Cardiac fibroblast (primary cell): ENCODE data around the gene MBD3L2B.
"Not testable (repeated sequence)": the region's sequence is repeated elsewhere in the genome, so short reads cannot be mapped to it uniquely, and the experiment has no call there.

Source experiments
- DNase-seq, 2 donors: peaks; one replicate each; pipeline versions ENCODE4 v3.0.0 to v3.0.0-alpha.2; 2010; ENCODE audit warnings: low read depth in 2 of 2
- H3K4me3 ChIP-seq, 2 donors: replicated peaks in 1 of 2; 1 replicate in 1 of 2; 2 replicates in 1 of 2; pipeline ENCODE4 v1.5.1; 2011; ENCODE audit warnings: low read depth in 2 of 2, low read length in 2 of 2, mild to moderate bottlenecking in 2 of 2, moderate library complexity in 1 of 2
- TF ChIP-seq, protein P1 (sequence below): IDR thresholded peaks from one replicate; pipeline ENCODE4 v1.5.1; 2011; ENCODE audit warnings: low read depth, mild to moderate bottlenecking, low read length, inconsistent platforms

The MBD3L2B gene

GRCh38 chr19:7021331-7021730 lies at the start of gene MBD3L2B:
Gene MBD3L2B (minus strand): TSS chr19:7021431. CDS start chr19:7021397, 34 bp downstream.
- H3K4me3 ChIP-seq, DNase-seq: not testable (repeated sequence)

- peak in 1 of 2 donors; percentile 9 for DNase-seq
- peak overlapping the region; percentile 96 to 98 for H3K4me3 ChIP-seq
- TF ChIP-seq, protein P1, sequence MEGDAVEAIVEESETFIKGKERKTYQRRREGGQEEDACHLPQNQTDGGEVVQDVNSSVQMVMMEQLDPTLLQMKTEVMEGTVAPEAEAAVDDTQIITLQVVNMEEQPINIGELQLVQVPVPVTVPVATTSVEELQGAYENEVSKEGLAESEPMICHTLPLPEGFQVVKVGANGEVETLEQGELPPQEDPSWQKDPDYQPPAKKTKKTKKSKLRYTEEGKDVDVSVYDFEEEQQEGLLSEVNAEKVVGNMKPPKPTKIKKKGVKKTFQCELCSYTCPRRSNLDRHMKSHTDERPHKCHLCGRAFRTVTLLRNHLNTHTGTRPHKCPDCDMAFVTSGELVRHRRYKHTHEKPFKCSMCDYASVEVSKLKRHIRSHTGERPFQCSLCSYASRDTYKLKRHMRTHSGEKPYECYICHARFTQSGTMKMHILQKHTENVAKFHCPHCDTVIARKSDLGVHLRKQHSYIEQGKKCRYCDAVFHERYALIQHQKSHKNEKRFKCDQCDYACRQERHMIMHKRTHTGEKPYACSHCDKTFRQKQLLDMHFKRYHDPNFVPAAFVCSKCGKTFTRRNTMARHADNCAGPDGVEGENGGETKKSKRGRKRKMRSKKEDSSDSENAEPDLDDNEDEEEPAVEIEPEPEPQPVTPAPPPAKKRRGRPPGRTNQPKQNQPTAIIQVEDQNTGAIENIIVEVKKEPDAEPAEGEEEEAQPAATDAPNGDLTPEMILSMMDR: no peak
Measured at GRCh38 chr19:7069904-7070226, 48.6 kb upstream of the MBD3L2B start.

DNA sequence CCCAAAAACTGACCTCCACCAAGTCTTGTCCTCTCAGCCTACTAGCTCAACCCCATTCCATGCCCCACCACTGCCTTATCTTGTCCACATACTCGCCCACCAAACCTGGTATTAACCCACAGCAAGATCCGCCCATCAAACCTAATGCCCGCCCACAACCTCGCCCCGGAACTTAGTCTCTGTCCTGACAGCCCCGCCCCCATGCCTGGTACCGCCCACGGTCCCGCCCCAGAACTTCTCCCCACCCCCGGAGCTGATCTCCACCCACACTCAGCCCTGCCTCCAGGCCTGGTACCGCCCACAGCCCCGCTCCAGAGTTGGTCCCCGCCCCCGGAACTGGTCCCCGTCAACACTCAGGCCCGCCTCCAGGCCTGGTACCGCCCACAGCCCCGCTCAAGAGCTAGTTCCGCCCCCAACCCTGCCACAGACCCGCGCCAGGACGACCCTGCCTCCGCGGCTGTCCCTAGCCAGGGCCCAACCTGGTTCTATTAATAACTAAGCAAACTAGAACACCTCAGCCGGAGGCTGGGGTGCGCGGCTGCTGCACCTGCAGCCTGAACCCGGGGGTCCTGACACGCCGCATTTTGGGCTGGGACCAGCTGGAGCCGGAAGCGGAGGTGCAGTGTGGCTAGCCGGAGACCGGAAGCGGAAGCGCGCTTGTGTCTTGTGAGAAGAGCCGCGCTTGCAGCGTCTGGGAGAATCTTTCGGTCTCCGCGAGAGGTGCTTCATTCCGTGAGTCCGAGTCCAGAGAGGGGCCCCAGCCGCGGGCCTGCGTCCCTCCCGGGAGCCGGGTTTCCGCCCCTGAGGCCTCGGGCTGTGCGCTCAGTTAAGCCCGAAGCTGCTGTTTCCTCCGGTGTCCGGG lies 48.0 kb upstream of the MBD3L2B start, which contains the start of gene ZNF557:
ZNF557 (plus strand) TSS at position 662 of the 862 bp plus-strand sequence. CDS start 5,372 bp downstream, outside the sequence.
- TF ChIP-seq, protein P1: no peak
- H3K4me3 ChIP-seq: peak within 1 kb of the TSS; percentile 96 to 98
- peak; percentile 98 for DNase-seq

GRCh38 chr19:7068599-7068998 lies 47.4 kb upstream of the MBD3L2B start:
- H3K4me3 ChIP-seq: no peak overlapping the region
- DNase-seq: no peak
- TF ChIP-seq, protein P1: no peak

GRCh38 chr19:7067716-7068115 lies 46.5 kb upstream of the MBD3L2B start:
- peak in 1 of 2 donors; percentile 45 for DNase-seq
- TF ChIP-seq, protein P1: no peak
- H3K4me3 ChIP-seq: no peak overlapping the region

- H3K4me3 ChIP-seq: not testable (repeated sequence)
- peak; percentile 41 to 56 for DNase-seq
- TF ChIP-seq, protein P1: peak; percentile 45
Measured at GRCh38 chr19:7067122-7067521, 45.9 kb upstream of the MBD3L2B start.

DNA sequence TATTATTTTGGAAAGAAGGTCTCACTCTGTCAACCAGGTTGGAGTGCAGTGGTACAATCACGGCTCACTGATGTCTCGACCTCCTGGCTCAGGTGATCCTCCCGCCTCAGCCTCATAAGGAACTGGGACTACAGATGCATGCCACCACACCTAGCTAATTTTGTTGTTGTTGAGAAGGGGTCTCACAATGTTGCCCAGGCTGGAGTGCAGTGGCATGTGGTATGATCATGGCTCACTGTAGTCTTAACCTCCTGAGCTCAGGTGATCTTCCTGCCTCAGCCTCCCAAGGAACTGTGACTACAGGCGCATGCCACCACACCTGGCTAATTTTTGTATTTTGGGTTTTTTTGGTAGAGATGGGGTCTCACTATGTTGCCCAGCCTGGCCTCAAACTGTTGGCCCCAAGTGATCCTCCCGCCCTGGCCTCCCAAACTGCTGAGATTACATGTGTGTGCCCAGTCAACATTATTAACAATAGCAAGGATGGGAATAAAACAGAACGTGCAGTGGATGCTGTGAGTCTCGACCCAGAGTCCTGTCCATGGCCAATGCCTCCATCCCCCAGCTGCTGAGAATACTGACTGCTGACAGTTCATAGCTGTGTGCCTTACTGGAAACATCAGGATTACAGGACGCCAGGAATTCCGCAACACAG lies 42.7 kb upstream of the MBD3L2B start:
- H3K4me3 ChIP-seq: no peak overlapping the region
- DNase-seq: no peak
- TF ChIP-seq, protein P1: no peak
